GM12878 (cell line): Measurements from ENCODE around the gene VPS26B. TPM values are rescaled to one million over a fixed set of nuclear protein-coding genes. Genes with fewer than 3 reads are reported as not detected.

Experiments used
- ATAC-seq: fragments of 200-7000 bp; cut with Tn5 transposase; 3 replicates; pipeline ENCODE4 v1.9.1; 2020; ENCODE audit warnings: mild to moderate bottlenecking, moderate library complexity
- BruUV-seq: library from RNA; stranded (reverse); fragments of 400-500 nt; replicated peaks from 2 replicates; lab custom pipeline; 2021; lab: Mats Ljungman, UMichigan
- CTCF ChIA-PET: fragments of 300-600 bp; sonication (Branson Sonifier 250); formaldehyde crosslinking; extraction: SDS; loops from one replicate; lab custom pipeline; 2021; ENCODE audit warnings: inconsistent platforms; lab: Yijun Ruan, JAX
- POLR2A ChIA-PET: fragments of 350-600 bp; formaldehyde crosslinking; extraction: SDS; loops from one replicate; lab custom pipeline; 2021; ENCODE audit warnings: inconsistent platforms; lab: Charles Lee
- RAD21 ChIA-PET: fragments of 300-600 bp; sonication (Branson Sonifier 250); formaldehyde crosslinking; loops from one replicate; lab custom pipeline; 2023; ENCODE audit warnings: antibody characterized with exemption; ENCODE audit not compliant: unreplicated experiment; lab: Charles Lee
- SMC1A ChIA-PET: fragments of 300-600 bp; sonication (Branson Sonifier 250); formaldehyde crosslinking; loops from one replicate; lab custom pipeline; 2023; ENCODE audit not compliant: unreplicated experiment, uncharacterized antibody; lab: Charles Lee
- DNase-seq: peaks from one replicate; pipeline ENCODE4 v3.0.0-alpha.2; 2011; ENCODE audit warnings: low read depth, low spot score
- FAIRE-seq: peaks from 3 replicates; lab custom pipeline; 2011; peaks lifted over from hg19 to GRCh38; lab: Jason Lieb, UNC
- H2AFZ ChIP-seq: 2 replicates; pipeline ENCODE4 v1.6.0; 2011; ENCODE audit warnings: low read depth, low read length, control low read depth; ENCODE audit not compliant: control insufficient read depth
- H3K27ac ChIP-seq: 2 replicates; pipeline ENCODE4 v1.5.1; 2011; ENCODE audit warnings: control low read depth; ENCODE audit not compliant: control insufficient read depth, insufficient read depth
- H3K27me3 ChIP-seq, 2 experiments: replicated peaks in 1 of 2; 2 replicates each; pipeline versions ENCODE4 v1.6.0 to v1.6.1; 2011; ENCODE audit warnings: low read length in 1 of 2; ENCODE audit not compliant: control insufficient read depth in 2 of 2, insufficient read depth in 2 of 2
- H3K36me3 ChIP-seq, 2 experiments: 2 replicates each; pipeline ENCODE4 v1.5.1; 2011; ENCODE audit warnings: low read length in 1 of 2; ENCODE audit not compliant: control insufficient read depth in 2 of 2, insufficient read depth in 2 of 2
- H3K4me1 ChIP-seq: 2 replicates; pipeline ENCODE4 v1.6.1; 2011; ENCODE audit warnings: mild to moderate bottlenecking, low read length, moderate library complexity, mixed read lengths; ENCODE audit not compliant: control insufficient read depth, insufficient read depth
- H3K4me2 ChIP-seq: 2 replicates; pipeline ENCODE4 v1.6.0; 2011; ENCODE audit warnings: control low read depth; ENCODE audit not compliant: control insufficient read depth, insufficient read depth
- H3K4me3 ChIP-seq: fragments of 200-600 bp; sonication (generic); 2 replicates; pipeline ENCODE4 v1.5.1; 2016
- H3K79me2 ChIP-seq: 2 replicates; pipeline ENCODE4 v1.6.0; 2011; ENCODE audit warnings: low read length; ENCODE audit not compliant: control insufficient read depth, insufficient read depth
- H3K9ac ChIP-seq: 2 replicates; pipeline ENCODE4 v1.8.0; 2011; ENCODE audit warnings: low read length, control low read depth, mixed read lengths; ENCODE audit not compliant: control insufficient read depth, insufficient read depth
- H3K9me3 ChIP-seq: replicated peaks from 3 replicates; pipeline ENCODE4 v1.5.1; 2011; ENCODE audit warnings: mild to moderate bottlenecking, low read length; ENCODE audit not compliant: control insufficient read depth, insufficient read depth
- H4K20me1 ChIP-seq: 2 replicates; pipeline ENCODE4 v1.6.0; 2011; ENCODE audit not compliant: control insufficient read depth, insufficient read depth
- CREM ChIP-seq: IDR thresholded peaks from 2 replicates; pipeline ENCODE4 v1.6.1; 2014; ENCODE audit warnings: antibody characterized with exemption, low read depth
- IRF3 ChIP-seq: fragments of 450-650 bp; IDR thresholded peaks from 2 replicates; pipeline ENCODE4 v1.6.1; 2014; ENCODE audit warnings: mild to moderate bottlenecking
- MEF2B ChIP-seq: fragments of 450-650 bp; IDR thresholded peaks from 2 replicates; pipeline ENCODE4 v1.6.1; 2018; ENCODE audit warnings: mild to moderate bottlenecking, moderate library complexity; ENCODE audit not compliant: partially characterized antibody, poor library complexity, severe bottlenecking
- PBX3 ChIP-seq: IDR thresholded peaks from 2 replicates; pipeline ENCODE4 v1.6.1; 2011; ENCODE audit warnings: mild to moderate bottlenecking, low read depth, low read length, moderate library complexity; ENCODE audit not compliant: insufficient replicate concordance
- PKNOX1 ChIP-seq: fragments of 450-650 bp; IDR thresholded peaks from 2 replicates; pipeline ENCODE4 v1.6.1; 2016; ENCODE audit warnings: mild to moderate bottlenecking
- PML ChIP-seq: IDR thresholded peaks from 2 replicates; pipeline ENCODE4 v1.6.1; 2012; ENCODE audit warnings: low read length, inconsistent platforms
- RUNX3 ChIP-seq: IDR thresholded peaks from 2 replicates; pipeline ENCODE4 v1.6.1; 2012; ENCODE audit warnings: low read length, inconsistent platforms
- SMAD5 ChIP-seq: IDR thresholded peaks from 2 replicates; pipeline ENCODE4 v1.6.1; 2016; ENCODE audit warnings: antibody characterized with exemption, low read depth
- TCF12 ChIP-seq: IDR thresholded peaks from 2 replicates; pipeline ENCODE4 v1.6.1; 2011; ENCODE audit warnings: low read depth, mild to moderate bottlenecking, low read length
- ZZZ3 ChIP-seq: IDR thresholded peaks from 2 replicates; pipeline ENCODE4 v1.6.1; 2011; ENCODE audit warnings: low read depth; ENCODE audit not compliant: control insufficient read depth, insufficient read length
- WGBS: methylation state at CpG from one replicate; pipeline ENCODE4 v1.1.6; 2016; ENCODE audit warnings: low lambda C conversion rate; ENCODE audit not compliant: insufficient replicate concordance, insufficient coverage; ENCODE audit errors: missing lambda C conversion rate; 5-methylcytosine and 5-hydroxymethylcytosine counted together
- in situ Hi-C: fragments of 300-500 bp; cut with MboI; formaldehyde crosslinking; loops from 9 replicates; pipeline ENCODE4 v1.14.3; 2018; ENCODE audit warnings: mixed read lengths
- intact Hi-C: fragments of 100-400 bp; cut with micrococcal nuclease; formaldehyde crosslinking; loops from one replicate; pipeline ENCODE4 v1.14.2; 2022; ENCODE audit not compliant: unreplicated experiment
- polyA plus RNA-seq, 11 experiments: library from polyadenylated mRNA; depleted of rRNA in 4 of 11; unstranded in 6 of 11; stranded (reverse) in 5 of 11; fragments of >200 nt; fragmentation: Nextera tagmentation in 4 of 11; fragmentation: Illumina TruSeq in 1 of 11; extraction: Ambion mirVana in 4 of 11; extraction: Trizol in 1 of 11; gene quantifications; 1 replicate in 1 of 11; 2 replicates in 10 of 11; pipeline versions ENCODE4 v1.2.1 to v1.2.3, GENCODE V29; 2011 to 2016; ENCODE audit warnings: inconsistent platforms in 2 of 11, missing spikeins in 2 of 11, low read depth in 1 of 11
- total RNA-seq, 4 experiments: library from RNA; depleted of rRNA in 3 of 4; stranded (reverse); fragments of >200 nt in 3 of 4; fragmentation: Illumina TruSeq in 1 of 4; extraction: Trizol in 1 of 4; gene quantifications; 2 replicates each; pipeline versions ENCODE4 v1.2.1 to v1.2.3, GENCODE V29; 2013 to 2021

VPS26B gene
- total and polyA plus RNA-seq, 10 of the 15 experiments (the other 5 are each of a cell fraction or from before 2014, with no cell fraction given): 1.6 to 26.9 (median 13.3) TPM

- ATAC-seq (no peak), FAIRE-seq (no peak), DNase-seq (no peak)
- no peaks in the 10 kb centered on the region for H3K36me3 ChIP-seq
- SMC1A ChIA-PET: interaction anchor here (0.7 to 1.7 kb wide), 7 partner anchors 10 to 179 kb away, joined by 3 to 8 read pairs (median 5); partner anchors contain the start of gene ACAD8
- BruUV-seq: no TSS peak
- H3K9ac ChIP-seq: no peak overlapping the region
- H3K27me3 ChIP-seq: no peaks in the 10 kb centered on the region
- H3K27ac ChIP-seq: no peak overlapping the region
- no peak overlapping the region for H3K4me3 ChIP-seq
- peaks cover 17% of the 10 kb centered on the region; the same call in 1 of the 2 replicates for H4K20me1 ChIP-seq
- RAD21 ChIA-PET: interaction anchor here (1.2 kb wide), 1 partner anchor 24 kb away, joined by 6 read pairs; the partner anchor contains the start of gene ACAD8
- peak overlapping the region; percentile 50 for H3K4me2 ChIP-seq
- in situ Hi-C loops: no loop called here
- no peaks in the 10 kb centered on the region for H3K9me3 ChIP-seq
- CTCF ChIA-PET: interaction anchor here (0.9 to 2.7 kb wide), 7 partner anchors 9 to 24 kb away, joined by 3 to 18 read pairs (median 4); partner anchors contain the start of genes ACAD8 and THYN1
- intact Hi-C loops: no loop called here
- TF ChIP-seq SMAD5: no peak
- TF ChIP-seq CREM: 0 out of 2 replicates have a peak, but pooled peaks have one; percentile 0
- no peak for TF ChIP-seq PML
- no peak for TF ChIP-seq MEF2B
- TF ChIP-seq, all 136 proteins: peak for 1
- 78% methylated on average over 6 of the region's 6 CpGs for WGBS
- POLR2A ChIA-PET: interaction anchor here (0.6 kb wide), 2 partner anchors 33 to 50 kb away, joined by 4 read pairs; no protein-coding TSS in a partner anchor
- peaks cover 28% of the 10 kb centered on the region for H3K4me1 ChIP-seq
- H2AFZ ChIP-seq: no peak overlapping the region
- H3K79me2 ChIP-seq: peaks cover 4% of the 10 kb centered on the region
These were observed 4.8 kb downstream of the VPS26B start for GRCh38 chr11:134229126-134229790.

- Histone ChIP-seq H3K79me2 (peaks cover 1% of the 10 kb centered on the region), H4K20me1 (peaks cover 17% of the 10 kb centered on the region; the same call in 1 of the 2 replicates), H3K4me2 (no peak overlapping the region), H3K36me3 (no peaks in the 10 kb centered on the region; a peak in 1 of 4 replicates), H3K4me1 (peaks cover 27% of the 10 kb centered on the region), H3K9ac (no peak overlapping the region), H3K27me3 (no peaks in the 10 kb centered on the region), H3K27ac (no peak overlapping the region), H2AFZ (no peak overlapping the region), H3K9me3 (no peaks in the 10 kb centered on the region), H3K4me3 (no peak overlapping the region)
- CTCF ChIA-PET: interaction anchor here (1.5 to 2.7 kb wide), 3 partner anchors 10 to 23 kb away, joined by 4 to 18 read pairs (median 16); no protein-coding TSS in a partner anchor
- 66% methylated on average over 4 of the region's 4 CpGs for WGBS
- intact Hi-C loops (no loop called here), in situ Hi-C loops (no loop called here)
- POLR2A ChIA-PET: no interaction called here
- FAIRE-seq (no peak), DNase-seq (no peak), ATAC-seq (no peak)
- RAD21 ChIA-PET: no interaction called here
- SMC1A ChIA-PET: no interaction called here
- TF ChIP-seq PBX3 (peak; percentile 15), TCF12 (peak; percentile 60; the same call in 1 of the 2 replicates), RUNX3 (peak; percentile 77), IRF3 (no peak), ZZZ3 (no peak), PKNOX1 (peak; percentile 30; the same call in 1 of the 2 replicates)
- BruUV-seq: no TSS peak
These were observed 5.9 kb downstream of the VPS26B start for GRCh38 chr11:134230339-134230738.
